K562 treated with DMSO at 1 percent for 24 hours (cell line): ENCODE measurements around the gene LRCH3. TPM values are rescaled to one million over a fixed set of nuclear protein-coding genes. Genes with fewer than 3 reads are reported as not detected.

Source experiments
- total RNA-seq: library from RNA; unstranded; fragments of 300-600 nt; gene quantifications from 2 replicates; pipeline ENCODE4 v1.2.3, GENCODE V29; 2022; ENCODE audit warnings: low read depth; ENCODE audit not compliant: insufficient read depth

LRCH3 gene
- 19.8 and 50.9 TPM in 2 replicates for total RNA-seq

GRCh38 chr3:197791113-197791891 is at the start of gene LRCH3:
Gene LRCH3, plus strand, starts transcription at chr3:197791254. Its CDS starts 25 bp downstream, at chr3:197791279.

GRCh38 chr3:197749601-197750395 is 41.3 kb upstream of the LRCH3 start, which contains the start of gene FYTTD1:
Gene FYTTD1, plus strand, starts transcription at chr3:197749883. Its CDS starts 89 bp downstream, at chr3:197749972.

Other genes starting within 250 kb of the LRCH3 start
- not detected in 2 replicates for gene BDH1, start 235.3 kb upstream of the LRCH3 start, total RNA-seq
- 33.9 and 41.7 TPM in 2 replicates for gene RUBCN, start 54.4 kb upstream of the LRCH3 start, total RNA-seq
- gene FYTTD1, start 41.4 kb upstream of the LRCH3 start, total RNA-seq: 28.9 and 38.5 TPM in 2 replicates
- gene RPL35A, start 158.9 kb downstream of the LRCH3 start, total RNA-seq: 1,890 and 2,088 TPM in 2 replicates
- gene LMLN, start 169.0 kb downstream of the LRCH3 start, total RNA-seq: 4.0 and 4.2 TPM in 2 replicates